Osteoblast (primary cell): ENCODE measurements around the gene EIF2S3. TPM values are rescaled to one million over a fixed set of nuclear protein-coding genes. Genes with fewer than 3 reads are reported as not detected.

Experiments
- DNase-seq: peaks from one replicate; pipeline ENCODE4 v3.0.0; 2011; ENCODE audit warnings: low spot score, mixed read lengths; ENCODE audit not compliant: insufficient read length; ENCODE audit errors: missing footprints
- H2AFZ ChIP-seq: 2 replicates; pipeline ENCODE4 v1.6.0; 2011; ENCODE audit warnings: mild to moderate bottlenecking, low read length
- H3K27ac ChIP-seq: 2 replicates; pipeline ENCODE4 v1.5.1; 2011; ENCODE audit warnings: mild to moderate bottlenecking, low read depth, low read length, moderate library complexity
- H3K27me3 ChIP-seq: 2 replicates; pipeline ENCODE4 v1.6.0; 2012; ENCODE audit warnings: mild to moderate bottlenecking, control low read depth, inconsistent platforms, low read length, moderate library complexity; ENCODE audit not compliant: insufficient read depth
- H3K36me3 ChIP-seq: 2 replicates; pipeline ENCODE4 v1.5.1; 2011; ENCODE audit warnings: mild to moderate bottlenecking, low read length, control low read depth, moderate library complexity; ENCODE audit not compliant: insufficient read depth
- H3K4me1 ChIP-seq: 2 replicates; pipeline ENCODE4 v1.5.1; 2011; ENCODE audit warnings: mild to moderate bottlenecking, low read length, control low read depth, moderate library complexity; ENCODE audit not compliant: insufficient read depth
- H3K4me2 ChIP-seq: 2 replicates; pipeline ENCODE4 v1.6.0; 2011; ENCODE audit warnings: mild to moderate bottlenecking, low read length; ENCODE audit not compliant: insufficient read depth
- H3K4me3 ChIP-seq: fragments of 200-600 bp; sonication (generic); 3 replicates; pipeline ENCODE4 v1.5.1; 2012; ENCODE audit warnings: mild to moderate bottlenecking, low read length, inconsistent platforms; ENCODE audit not compliant: insufficient read depth
- H3K79me2 ChIP-seq: 2 replicates; pipeline ENCODE4 v1.6.0; 2012; ENCODE audit warnings: mild to moderate bottlenecking, low read length, control low read depth, inconsistent platforms; ENCODE audit not compliant: insufficient read depth
- H3K9me3 ChIP-seq: 2 replicates; pipeline ENCODE4 v1.5.1; 2011; ENCODE audit warnings: low read depth, low read length, control low read depth
- H4K20me1 ChIP-seq: 2 replicates; pipeline ENCODE4 v1.6.0; 2012; ENCODE audit warnings: mild to moderate bottlenecking, low read length, control low read depth; ENCODE audit not compliant: insufficient read depth
- CTCF ChIP-seq: IDR thresholded peaks from 2 replicates; pipeline ENCODE4 v1.5.1; 2011; ENCODE audit warnings: mild to moderate bottlenecking, low read depth, low read length, moderate library complexity; ENCODE audit errors: extremely low read depth
- total RNA-seq: library from RNA; depleted of rRNA; stranded (reverse); fragments of >200 nt; gene quantifications from 2 replicates; pipeline ENCODE4 v1.2.3, GENCODE V29; 2012

Gene EIF2S3
- 374 and 474 TPM in 2 replicates for total RNA-seq

- Histone ChIP-seq H2AFZ (peak within 1 kb of the TSS; percentile 88), H3K36me3 (peaks cover 20% of the 10 kb centered on the region), H3K79me2 (peaks cover 14% of the 10 kb centered on the region), H3K27me3 (no peaks in the 10 kb centered on the region), H4K20me1 (peaks cover 13% of the 10 kb centered on the region), H3K9me3 (no peaks in the 10 kb centered on the region), H3K4me3 (no peak within 1 kb of the TSS), H3K27ac (no peak within 1 kb of the TSS), H3K4me2 (no peak within 1 kb of the TSS), H3K4me1 (no peaks in the 10 kb centered on the region)
- DNase-seq = peak; percentile 98
- peak; percentile 68 for TF ChIP-seq CTCF
Observed at GRCh38 chrX:24054182-24055042, at the start of gene EIF2S3. EIF2S3 (plus strand) TSS chrX:24054956; CDS start chrX:24054969, 13 bp downstream.

GRCh38 chrX:24005028-24005427 lies 49.7 kb upstream of the EIF2S3 start:
- Histone ChIP-seq H4K20me1 (no peaks in the 10 kb centered on the region), H3K27ac (no peak overlapping the region), H3K9me3 (no peaks in the 10 kb centered on the region), H3K4me2 (no peak overlapping the region), H3K27me3 (no peaks in the 10 kb centered on the region), H3K4me3 (no peak overlapping the region), H3K4me1 (no peaks in the 10 kb centered on the region), H2AFZ (no peak overlapping the region), H3K36me3 (peaks cover 3% of the 10 kb centered on the region), H3K79me2 (peaks cover 10% of the 10 kb centered on the region)
- DNase-seq = no peak
- no peak for TF ChIP-seq CTCF

GRCh38 chrX:24005867-24006266 lies 48.9 kb upstream of the EIF2S3 start:
- no peak overlapping the region for H3K4me3 ChIP-seq
- H3K79me2 ChIP-seq = peaks cover 18% of the 10 kb centered on the region
- no peak for DNase-seq
- no peak overlapping the region for H3K27ac ChIP-seq
- H3K4me1 ChIP-seq = no peaks in the 10 kb centered on the region
- H3K36me3 ChIP-seq = peaks cover 3% of the 10 kb centered on the region
- no peak overlapping the region for H3K4me2 ChIP-seq
- TF ChIP-seq CTCF = no peak
- no peaks in the 10 kb centered on the region for H4K20me1 ChIP-seq
- H3K27me3 ChIP-seq = no peaks in the 10 kb centered on the region
- H3K9me3 ChIP-seq = no peaks in the 10 kb centered on the region
- H2AFZ ChIP-seq = no peak overlapping the region

- TF ChIP-seq CTCF = no peak
- Histone ChIP-seq H3K9me3 (no peaks in the 10 kb centered on the region), H3K36me3 (no peaks in the 10 kb centered on the region), H3K4me1 (peaks cover 6% of the 10 kb centered on the region), H3K4me3 (no peak overlapping the region), H3K27ac (no peak overlapping the region), H4K20me1 (peaks cover 4% of the 10 kb centered on the region), H3K27me3 (no peaks in the 10 kb centered on the region), H3K79me2 (peaks cover 47% of the 10 kb centered on the region), H2AFZ (no peak overlapping the region), H3K4me2 (no peak overlapping the region)
- DNase-seq = no peak
Observed at GRCh38 chrX:24012266-24012665, 42.5 kb upstream of the EIF2S3 start.
